Right lobe of liver (tissue), 4 donors: Measurements from ENCODE around the gene PODXL.

Experiments used
- POLR2A ChIP-seq: fragments of 450-650 bp; IDR thresholded peaks from one replicate; pipeline ENCODE4 v1.6.1; 2017; ENCODE audit warnings: antibody characterized with exemption, mild to moderate bottlenecking
- TF ChIP-seq, protein P1 (sequence below), 4 donors: fragments of 200-600 bp in 3 of 4; fragments of 450-650 bp in 1 of 4; IDR thresholded peaks; one replicate each; pipeline versions ENCODE4 v1.5.1 to v1.8.0; 2016 to 2022; ENCODE audit warnings: antibody characterized with exemption in 4 of 4, mild to moderate bottlenecking in 2 of 4
- donor health status: DM: no; HTN: no; CAD: no.
- donor health status: DM: no; HTN: no; CAD: no.
- donor health status: DM: no; HTN: yes; CAD: no.

DNA sequence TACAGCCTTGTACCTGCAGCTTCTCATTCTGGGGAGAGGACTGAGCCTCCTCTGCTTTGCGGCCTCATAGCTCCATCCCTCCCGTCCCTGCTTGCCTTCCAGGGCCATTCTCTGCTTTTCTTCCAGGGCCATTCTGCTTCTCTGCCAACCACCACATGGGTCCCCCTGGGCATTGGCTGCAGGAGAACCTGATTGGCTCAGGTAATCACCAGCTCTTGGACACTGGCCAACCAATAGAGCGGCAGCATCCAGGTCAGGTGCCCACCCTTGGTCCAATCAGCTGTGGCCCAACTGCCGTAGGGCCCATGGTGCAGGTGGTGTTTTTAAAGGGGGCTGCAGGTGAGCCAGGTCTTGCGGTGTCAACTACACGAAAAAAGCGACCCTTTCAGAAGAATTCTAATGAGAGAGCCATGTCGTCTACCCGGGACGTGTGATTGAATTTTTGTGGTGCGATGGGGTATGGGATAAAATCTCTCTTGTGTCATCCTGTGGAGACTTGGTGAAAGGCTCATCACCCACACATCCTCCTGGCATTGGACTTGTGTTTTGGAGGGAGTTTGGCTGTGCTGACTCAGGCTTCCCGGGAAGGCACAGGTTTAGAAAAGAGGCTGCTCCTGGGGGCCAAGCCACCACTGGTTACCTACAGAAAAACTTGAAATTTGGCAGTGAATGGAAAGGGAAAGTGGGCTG lies 46.0 kb upstream of the PODXL start:
- no peak for TF ChIP-seq POLR2A
- TF ChIP-seq, protein P1, sequence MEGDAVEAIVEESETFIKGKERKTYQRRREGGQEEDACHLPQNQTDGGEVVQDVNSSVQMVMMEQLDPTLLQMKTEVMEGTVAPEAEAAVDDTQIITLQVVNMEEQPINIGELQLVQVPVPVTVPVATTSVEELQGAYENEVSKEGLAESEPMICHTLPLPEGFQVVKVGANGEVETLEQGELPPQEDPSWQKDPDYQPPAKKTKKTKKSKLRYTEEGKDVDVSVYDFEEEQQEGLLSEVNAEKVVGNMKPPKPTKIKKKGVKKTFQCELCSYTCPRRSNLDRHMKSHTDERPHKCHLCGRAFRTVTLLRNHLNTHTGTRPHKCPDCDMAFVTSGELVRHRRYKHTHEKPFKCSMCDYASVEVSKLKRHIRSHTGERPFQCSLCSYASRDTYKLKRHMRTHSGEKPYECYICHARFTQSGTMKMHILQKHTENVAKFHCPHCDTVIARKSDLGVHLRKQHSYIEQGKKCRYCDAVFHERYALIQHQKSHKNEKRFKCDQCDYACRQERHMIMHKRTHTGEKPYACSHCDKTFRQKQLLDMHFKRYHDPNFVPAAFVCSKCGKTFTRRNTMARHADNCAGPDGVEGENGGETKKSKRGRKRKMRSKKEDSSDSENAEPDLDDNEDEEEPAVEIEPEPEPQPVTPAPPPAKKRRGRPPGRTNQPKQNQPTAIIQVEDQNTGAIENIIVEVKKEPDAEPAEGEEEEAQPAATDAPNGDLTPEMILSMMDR (IDR thresholded peaks at IDR 0.05) = no peak
